ENCODE data around the gene ARSG.

GRCh38 chr17:68460146-68460545 is 168.9 kb downstream of the ARSG start:
- TF ChIP-seq CTCF (IDR thresholded peaks at IDR 0.05) (no peak), EZH2phosphoT487 (IDR thresholded peaks at IDR 0.05; ENCODE audit: borderline replicate concordance, low read depth) (no peak), YY1 (IDR thresholded peaks at IDR 0.05; ENCODE audit: low read depth) (no peak), FOXM1 (IDR thresholded peaks at IDR 0.05; ENCODE audit: low read depth) (no peak), JUND (IDR thresholded peaks at IDR 0.05) (no peak), RCOR1 (IDR thresholded peaks at IDR 0.05; ENCODE audit: low read length) (no peak), CHD2 (IDR thresholded peaks at IDR 0.05; ENCODE audit: low read length, partially characterized antibody) (no peak), USF2 (IDR thresholded peaks at IDR 0.05; ENCODE audit: borderline replicate concordance, low read depth, low read length) (no peak), POLR2AphosphoS5 (IDR thresholded peaks at IDR 0.05; ENCODE audit: low read depth, low read length) (no peak), RAD21 (IDR thresholded peaks at IDR 0.05; ENCODE audit: low read length) (no peak), TAF1 (IDR thresholded peaks at IDR 0.05; ENCODE audit: borderline replicate concordance, low read depth, low read length) (no peak)

Measured in SK-N-SH (cell line).